HL-60/S4 (cell line): ENCODE data around the gene TP63.

Source experiments
- in situ Hi-C: fragments of 300-500 bp; cut with MboI; formaldehyde crosslinking; loops from 2 replicates; pipeline ENCODE4 v1.14.3; 2022; ENCODE audit warnings: low sequenced_read_pairs

TP63 gene

DNA sequence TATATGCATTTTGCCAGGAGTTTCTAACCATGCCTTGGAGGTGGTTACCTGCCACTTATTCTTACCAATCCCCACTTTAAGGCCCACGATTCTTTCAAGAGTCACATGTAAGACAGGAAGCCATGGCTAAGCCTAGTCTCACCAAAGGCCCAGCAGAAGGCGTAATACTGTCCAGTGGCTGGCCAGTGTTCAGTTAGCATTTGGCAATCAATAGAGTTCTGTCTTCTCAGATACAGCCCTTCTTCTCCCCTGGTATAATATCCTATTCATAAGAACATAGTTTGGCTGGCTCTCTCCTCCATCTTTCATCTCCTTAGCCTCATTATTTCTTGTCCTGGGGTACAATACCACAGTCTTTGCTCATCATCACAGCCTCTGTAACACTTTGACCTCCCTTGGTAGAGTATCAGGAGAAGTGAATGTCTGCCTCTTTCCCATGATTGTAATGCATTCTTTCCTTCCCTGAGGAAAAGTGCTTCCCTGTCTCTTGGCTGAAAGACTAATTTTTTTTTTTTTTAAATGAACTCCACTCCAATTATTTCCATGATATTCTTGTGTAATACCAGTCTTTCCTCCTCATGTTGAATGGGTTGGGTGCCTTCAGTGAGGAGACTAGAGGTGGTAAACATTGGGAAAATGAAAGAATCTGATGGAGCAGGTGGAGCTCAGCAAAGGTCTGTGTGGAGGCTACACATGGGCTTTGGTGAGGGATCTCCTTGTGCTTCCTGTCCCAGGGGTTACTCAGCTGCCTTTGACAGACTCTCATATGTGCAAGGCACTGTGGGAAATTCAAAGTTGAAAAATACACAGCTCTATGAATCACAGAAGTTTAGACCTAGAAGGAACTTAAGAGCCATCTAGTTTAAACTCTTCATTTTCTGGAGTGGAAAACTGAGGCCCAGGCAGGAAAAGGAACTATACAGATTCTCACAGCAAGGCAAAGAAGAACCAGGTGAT lies 271.3 kb downstream of the TP63 start:
- in situ Hi-C loops: no loop called here

DNA sequence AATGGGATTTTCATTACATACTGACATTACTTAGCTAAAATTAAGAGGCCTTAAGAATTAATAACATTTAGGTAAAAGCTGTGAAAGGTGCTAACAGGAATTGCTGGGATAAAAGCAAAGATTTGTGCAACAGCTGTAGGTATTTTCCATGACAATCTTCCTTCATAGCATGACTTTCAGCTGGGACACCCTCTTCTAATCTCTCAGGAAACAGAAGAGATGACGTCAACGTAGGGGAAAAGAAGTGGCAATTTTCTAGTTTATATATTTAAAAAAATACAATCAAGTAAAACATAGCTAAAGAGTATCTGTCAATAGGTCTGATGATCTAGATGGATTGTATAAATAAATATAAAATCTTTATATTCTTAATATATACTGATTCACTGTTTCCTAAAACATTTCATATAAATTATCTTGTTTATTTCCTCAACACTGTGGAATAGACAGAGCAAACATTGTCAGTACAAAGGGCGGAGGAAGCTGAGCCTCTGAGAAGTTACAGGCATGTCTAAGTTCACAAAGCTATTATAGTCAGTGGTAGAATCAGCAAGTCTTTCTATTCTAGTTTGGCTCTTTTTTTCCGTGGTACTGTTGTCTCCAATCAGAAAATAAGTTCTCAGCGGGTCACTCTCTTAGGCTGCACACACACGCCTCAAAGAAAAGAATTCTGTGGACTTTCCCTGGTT lies 272.5 kb downstream of the TP63 start:
- in situ Hi-C loops: no loop called here

DNA sequence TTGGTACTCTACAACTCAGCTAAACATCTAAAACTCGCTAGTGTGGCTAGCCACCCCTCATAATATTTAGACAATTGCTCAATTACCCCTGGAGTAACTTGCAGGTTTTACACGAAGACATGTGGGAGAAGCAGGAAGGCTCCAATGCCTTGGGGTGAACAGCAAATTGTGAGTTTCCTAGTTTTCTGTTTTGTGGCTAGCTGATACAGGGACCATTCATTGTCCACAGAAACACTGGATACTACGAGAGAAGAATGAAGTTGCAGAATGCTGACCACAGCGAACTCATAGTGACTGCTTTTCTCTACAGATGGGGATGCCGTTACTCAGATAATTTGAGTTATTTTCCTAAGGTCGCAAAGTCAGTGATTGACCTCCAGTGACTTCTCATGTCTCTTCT lies 276.6 kb downstream of the TP63 start:
- in situ Hi-C loops: no loop called here

DNA sequence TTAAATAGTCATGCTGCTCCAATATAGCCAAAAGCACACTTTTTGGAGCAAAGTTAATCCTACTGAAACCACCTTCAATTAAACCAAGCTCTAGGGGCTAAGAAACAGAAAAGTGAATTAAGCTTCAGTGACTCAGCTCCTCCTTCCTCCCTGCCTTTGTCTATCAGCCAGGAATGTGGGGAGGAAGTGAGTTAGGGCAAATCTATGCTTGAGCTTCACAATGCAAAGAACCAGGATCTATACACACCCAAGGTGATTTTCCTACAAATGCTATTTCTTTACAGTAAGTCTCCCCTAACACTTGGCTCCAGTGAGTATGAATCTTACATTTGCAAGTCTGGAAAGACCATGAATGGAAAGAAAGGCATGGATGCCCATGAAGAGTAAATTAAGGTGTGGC lies 277.5 kb downstream of the TP63 start:
- in situ Hi-C loops: no loop called here

DNA sequence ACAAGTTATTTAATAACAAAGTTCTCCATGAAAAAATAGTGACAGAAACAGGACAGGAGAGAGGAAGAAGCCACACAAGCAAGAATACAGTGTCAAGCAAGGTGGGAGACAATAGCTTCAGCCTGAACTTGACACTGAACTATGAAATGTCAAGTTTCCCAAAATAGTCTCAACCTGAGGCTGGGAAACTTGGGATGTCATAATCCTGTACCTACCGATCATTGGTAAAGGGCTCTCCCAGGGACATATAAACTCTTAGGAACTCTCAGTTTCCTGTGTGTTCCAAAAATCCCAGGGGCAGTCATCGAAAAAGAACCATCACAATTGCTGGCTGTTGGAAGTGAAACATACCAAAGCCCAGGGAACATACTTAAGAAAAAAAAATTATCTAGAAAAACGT lies 277.9 kb downstream of the TP63 start:
- in situ Hi-C loops: no loop called here

DNA sequence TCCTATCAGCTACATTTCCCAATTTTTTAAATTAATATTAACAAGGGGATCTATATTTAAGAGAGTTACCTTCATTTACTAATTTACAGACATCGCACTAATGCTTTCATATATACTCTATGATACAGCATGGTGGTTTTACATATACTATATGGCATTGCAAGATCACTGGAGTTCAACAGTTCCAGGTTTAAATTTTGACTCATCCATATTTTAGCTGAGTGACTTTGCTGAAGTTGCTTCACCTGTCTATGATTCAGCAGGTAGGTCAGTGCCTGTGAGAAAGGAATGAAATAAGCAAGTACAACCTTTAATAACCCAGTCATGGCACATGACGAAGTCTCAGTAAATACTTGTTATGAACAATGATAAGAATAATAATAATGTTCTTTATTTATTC lies 278.4 kb downstream of the TP63 start:
- in situ Hi-C loops: no loop called here

DNA sequence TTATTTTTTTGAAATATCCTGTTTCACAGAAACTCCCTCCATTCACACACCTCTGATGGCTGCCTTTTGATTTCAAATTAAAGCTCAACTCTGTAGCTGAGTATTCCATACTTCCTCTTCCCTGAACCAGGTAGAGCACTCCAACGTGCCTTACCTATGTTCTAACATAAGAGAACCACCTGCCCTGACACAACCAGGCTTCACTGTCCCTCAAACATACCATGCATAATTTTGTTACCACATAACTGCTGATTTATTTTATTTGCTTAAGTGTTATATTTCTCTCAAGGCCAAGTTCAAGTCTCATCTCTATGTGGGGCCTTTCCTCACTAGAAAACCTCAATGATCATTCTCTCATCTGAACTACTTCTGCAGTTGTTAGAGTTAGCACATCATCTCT lies 279.8 kb downstream of the TP63 start:
- in situ Hi-C loops: no loop called here

DNA sequence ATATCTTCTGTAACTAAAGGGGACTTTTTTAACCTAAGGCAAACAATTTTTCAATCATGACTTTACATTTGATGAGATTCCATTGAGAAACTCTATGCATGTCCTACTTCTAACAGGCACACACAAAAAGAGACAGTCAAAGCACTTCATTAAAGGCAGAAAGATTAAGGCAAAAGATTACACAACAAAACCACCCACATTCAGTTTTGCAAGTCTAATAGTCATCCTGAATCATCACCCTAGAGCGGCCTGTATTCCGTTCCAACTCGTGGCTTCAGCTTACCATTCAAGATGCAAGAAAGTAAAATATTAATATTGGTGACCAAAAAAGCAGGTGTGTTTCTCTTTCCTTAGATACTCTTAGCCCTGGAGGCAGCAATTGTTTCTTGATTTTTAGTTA lies 283.6 kb downstream of the TP63 start:
- in situ Hi-C loops: no loop called here

DNA sequence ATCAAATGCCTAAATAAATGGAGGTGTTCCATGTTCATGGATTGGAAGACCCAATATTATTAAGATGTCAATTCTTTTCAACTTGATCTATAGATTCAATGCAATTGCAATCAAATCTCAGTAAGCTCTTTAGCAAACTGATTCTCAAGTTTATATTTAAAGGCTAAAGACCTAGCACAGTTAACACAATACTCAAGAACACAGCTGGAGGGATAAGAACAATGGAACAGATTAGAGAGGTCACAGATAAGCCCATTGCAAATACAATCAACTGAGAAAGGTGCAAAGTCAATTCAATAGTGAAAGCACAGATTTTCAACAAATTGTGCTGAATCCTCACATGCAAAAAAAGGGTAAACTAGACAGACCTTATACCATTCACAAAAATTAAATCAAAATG lies 290.6 kb downstream of the TP63 start:
- in situ Hi-C loops: no loop called here

DNA sequence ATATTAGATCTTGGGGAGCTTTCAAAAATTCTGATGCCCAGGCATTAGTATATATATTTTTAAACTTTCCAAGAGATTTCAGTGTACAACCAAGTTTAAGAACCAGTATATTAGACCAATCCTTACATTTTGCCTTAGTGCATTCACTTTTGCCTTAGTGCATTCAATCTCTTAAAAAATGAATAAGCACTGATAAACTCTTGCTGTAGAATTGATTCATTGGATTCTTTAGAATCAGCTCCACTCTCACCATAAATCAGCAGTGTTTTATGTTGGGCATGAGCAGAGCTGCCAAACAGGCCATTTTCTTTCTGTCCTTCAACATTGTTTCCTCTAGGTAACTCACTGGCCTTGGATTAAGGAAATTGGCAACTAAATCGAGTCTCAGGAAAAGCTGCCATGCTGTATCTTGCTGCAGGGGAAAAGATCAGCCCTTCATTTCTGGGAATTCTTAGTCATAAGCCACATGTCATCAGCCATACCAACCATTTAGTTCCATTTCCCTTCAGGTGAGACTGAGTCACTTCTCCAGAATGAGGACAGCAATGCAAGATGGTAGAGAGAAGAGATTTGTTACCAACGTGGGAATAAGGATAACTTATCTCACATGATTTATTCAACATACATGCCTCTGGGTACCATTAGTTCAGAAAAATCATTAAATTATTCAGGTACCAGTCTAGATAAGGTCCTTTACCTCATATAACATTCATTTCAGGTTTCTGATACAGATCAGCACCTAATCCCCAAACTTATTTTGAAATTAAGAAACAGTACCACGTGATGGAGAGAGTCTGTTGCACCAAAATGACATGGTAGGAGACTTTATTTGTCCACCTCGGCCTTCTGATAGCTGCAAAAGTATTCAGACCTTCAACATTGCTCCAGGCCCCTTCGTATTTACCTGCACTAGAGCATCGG lies 297.0 kb downstream of the TP63 start:
- in situ Hi-C loops: no loop called here

DNA sequence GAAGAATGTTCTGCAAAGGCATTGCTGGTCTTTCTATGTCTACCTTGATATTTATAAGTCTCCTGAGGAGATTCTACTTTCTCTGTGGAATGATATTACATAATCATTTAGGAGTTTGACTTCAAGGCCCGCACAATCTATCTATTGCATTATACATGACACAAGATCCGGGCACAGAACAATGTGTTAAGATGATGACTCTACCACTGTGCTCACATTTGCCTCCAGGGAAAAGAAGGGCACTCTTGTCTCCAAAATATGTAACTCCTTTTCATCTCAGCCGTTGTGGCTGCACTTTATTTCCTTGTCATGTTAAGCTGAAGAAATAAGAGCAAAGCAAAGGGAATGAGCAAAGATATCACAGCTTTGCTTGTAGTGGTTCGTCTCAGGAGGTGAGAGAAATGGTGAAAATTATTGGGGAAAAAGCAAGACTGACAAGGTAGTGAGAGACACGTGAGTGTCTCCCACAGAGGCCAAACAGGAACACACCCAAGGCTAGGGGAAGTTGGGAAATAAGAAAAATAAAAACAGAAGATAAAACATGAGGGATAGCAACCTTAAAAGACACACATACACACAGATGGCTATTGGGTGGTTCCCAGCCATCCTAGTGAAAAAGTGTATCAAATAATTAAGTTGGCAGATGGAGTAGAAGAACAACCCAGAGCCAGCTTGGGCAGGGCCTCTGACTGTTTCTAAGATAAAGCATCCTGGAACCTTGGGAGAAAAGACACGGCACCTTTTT lies 305.2 kb downstream of the TP63 start:
- in situ Hi-C loops: no loop called here

DNA sequence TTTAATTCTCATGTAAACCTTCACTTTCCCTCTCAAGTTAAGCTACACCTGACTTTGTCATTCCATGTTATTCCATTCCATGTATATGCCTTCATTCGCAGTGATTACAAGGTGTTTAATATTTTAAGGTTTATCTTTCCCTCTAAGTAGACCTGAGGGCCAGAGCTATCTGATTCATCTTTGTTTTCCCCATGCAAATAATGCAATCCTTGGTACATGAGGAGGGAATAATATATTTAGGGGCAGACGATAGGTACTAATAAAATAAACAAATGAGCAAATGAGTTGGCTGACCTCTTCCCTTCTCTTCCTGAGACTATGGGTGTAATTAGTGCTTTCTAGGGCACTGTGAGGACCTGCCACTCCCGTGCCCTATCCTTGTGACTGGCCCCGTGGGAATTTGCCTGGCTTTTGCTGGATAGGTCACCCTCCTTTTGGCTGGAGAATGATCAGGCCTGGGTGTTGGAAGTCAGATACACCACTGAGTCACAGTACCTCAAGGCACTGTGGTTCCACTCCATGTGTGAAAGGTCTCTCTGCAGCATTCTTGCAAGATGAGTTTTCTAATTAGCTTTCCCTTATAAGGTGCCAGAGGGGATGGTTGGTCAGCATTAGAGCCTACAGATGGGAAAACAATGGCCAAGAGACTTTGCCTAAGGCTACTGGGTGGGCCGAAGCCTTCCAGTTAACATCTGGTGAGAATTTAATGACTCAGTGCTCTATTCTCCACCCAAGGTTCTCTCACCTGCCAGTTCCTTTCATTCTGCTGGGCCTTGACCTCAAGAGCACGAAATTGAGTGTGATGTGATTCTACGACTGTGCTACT lies 306.3 kb downstream of the TP63 start:
- in situ Hi-C loops: no loop called here

DNA sequence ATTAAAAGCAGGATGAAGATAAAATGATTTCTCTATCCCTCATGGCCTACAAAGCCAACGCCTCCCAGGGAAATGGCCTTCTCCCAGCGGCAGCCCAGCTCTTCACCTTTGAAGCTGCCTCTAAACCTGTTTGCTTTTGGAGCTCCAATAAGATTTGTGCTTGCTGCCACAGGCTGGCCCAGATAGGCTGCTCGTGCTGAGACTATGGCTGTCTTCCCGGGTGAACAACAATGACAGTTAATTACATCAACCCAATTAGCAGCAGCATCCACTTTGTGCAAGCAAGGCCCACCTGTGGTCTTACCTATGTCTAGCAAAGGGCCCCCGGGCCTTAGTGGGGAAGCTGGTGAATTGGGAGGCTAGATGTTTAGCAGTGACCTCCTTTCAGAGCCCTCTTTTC lies 309.9 kb downstream of the TP63 start:
- in situ Hi-C loops: loop anchor here (10.0 kb wide), 1 partner anchor 676 kb away; no protein-coding TSS in a partner anchor

DNA sequence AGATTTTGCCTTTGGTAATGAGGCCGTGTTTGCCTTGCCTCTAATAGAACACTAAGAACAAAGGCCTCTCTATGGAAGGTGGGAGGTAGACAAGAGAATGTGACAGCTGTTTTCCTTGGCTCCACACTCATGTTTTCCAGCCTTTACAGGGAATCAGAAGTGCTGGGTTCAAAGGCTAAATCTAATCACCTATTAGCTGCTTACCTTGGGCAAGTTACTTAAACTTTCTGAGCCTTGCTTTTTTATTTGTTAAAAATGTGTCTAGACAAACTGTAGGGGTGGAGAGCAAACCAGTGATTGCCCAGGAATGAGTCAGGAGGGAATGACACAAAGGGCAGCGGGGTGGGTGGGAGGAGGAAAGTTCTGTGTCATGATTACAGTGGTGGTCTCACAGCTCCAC lies 310.5 kb downstream of the TP63 start:
- in situ Hi-C loops: loop anchor here (10.0 kb wide), 1 partner anchor 677 kb away; no protein-coding TSS in a partner anchor

DNA sequence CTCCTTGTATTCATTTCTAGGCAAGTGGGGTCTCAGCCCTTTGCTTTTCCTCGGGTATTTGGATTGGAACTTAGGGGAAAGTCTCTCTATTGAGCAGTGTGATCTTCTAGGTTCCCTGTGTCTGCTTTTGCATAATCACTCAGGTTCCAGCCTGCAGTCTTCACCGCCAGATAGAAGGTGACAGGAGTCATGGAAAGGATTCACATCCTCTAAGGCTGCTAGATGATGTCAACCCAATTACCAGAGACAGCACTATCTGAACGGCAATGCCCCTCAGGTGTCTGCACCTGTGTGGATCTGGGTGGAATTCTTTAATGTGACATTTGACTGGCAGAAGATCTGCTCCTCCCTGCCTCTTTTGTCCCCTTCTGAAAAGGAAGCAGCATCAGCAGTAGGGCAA lies 311.8 kb downstream of the TP63 start:
- in situ Hi-C loops: loop anchor here (10.0 kb wide), 1 partner anchor 678 kb away; no protein-coding TSS in a partner anchor

DNA sequence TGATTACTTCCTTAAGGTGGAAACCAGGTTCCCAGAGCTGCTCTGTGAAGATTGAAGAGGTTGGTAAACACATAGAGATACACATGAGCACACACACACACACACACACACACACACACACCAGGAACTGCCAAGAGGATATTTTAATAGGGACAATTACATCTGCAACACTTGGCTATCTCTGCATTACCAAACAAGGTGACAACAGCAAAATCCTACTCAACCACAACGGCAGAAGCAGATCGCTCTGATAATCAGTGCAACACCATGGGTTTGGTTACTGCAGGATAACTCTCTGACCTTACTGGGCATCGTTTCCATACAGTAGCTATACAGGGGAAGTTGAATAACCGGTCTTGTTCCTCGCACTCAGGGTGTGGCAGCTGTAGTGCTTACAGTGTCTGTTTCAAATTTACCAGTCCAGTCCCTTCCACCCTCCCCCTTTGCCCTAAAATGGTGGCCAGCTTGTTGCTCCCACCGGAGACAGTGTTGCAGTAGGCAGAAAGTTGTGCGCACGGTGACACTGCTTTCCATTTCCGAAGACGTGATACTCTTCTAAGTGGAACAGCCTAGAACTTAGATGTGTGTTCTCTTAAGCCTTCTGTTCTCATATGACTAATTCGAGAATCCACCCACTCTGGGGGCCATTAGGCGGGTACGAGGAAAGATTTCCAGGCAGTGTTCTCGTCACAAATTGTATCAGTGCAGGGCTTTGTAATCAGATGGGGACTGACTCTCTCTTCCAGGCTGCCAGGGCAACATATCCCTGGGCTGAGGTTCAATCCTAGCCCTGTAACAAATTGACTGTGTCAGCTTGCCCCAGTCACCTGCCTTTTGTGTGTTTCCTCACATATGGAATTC lies 313.3 kb downstream of the TP63 start:
- in situ Hi-C loops: loop anchor here (10.0 kb wide), 1 partner anchor 680 kb away; no protein-coding TSS in a partner anchor

DNA sequence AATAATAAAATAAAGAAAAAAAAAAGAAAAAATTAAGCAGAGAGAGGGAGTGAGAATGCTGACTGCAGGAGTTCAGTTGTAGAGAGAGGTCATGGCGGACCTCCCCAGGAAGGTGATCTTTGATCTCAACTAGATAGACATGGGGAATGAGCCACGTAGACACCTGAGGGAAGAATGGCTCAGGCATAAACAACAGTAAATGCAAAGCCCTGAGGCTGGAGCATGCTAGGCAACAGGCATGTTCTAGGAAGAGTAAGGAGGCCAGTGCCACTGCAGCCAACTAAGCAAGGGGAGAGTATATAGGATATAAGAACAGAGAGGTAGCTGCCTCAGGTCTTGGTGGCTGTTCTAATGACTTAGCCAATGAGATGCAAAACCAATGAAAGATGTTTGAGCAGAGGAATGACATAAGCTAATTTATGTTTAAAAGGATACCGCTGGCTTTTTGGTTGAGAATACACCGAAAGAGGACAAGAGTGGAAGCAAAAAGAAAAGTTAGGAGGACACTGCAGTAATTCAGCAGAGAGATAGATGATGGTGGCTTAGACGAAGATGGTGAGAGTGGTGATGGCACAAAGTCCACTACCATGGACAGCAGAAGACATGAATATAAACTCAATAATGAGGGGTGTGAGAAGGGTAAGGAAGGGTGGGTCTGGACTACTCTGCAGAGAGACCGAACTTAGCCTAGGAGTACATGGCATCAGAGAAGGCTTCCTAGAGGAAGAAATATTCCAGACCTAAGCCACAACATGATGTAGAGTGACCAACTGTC lies 314.9 kb downstream of the TP63 start:
- in situ Hi-C loops: loop anchor here (10.0 kb wide), 1 partner anchor 681 kb away; no protein-coding TSS in a partner anchor
